Ectodermal cell (in vitro differentiated cells): ENCODE results near the gene ZCCHC14.

Source experiments
- H3K27ac ChIP-seq: 2 replicates; pipeline ENCODE4 v1.7.0; 2013; ENCODE audit warnings: mild to moderate bottlenecking, low read depth, low read length; ENCODE audit not compliant: insufficient read depth, poor library complexity, severe bottlenecking
- H3K27me3 ChIP-seq: 2 replicates; pipeline ENCODE4 v1.7.0; 2013; ENCODE audit warnings: mild to moderate bottlenecking, low read length; ENCODE audit not compliant: insufficient read depth, control insufficient read depth, poor library complexity, severe bottlenecking
- H3K36me3 ChIP-seq: one replicate; pipeline ENCODE4 v1.7.0; 2013; ENCODE audit warnings: low read length; ENCODE audit not compliant: control insufficient read depth, insufficient read depth
- H3K4me1 ChIP-seq: one replicate; pipeline ENCODE4 v1.7.0; 2013; ENCODE audit warnings: low read length; ENCODE audit not compliant: control insufficient read depth, insufficient read depth
- H3K4me3 ChIP-seq: 2 replicates; pipeline ENCODE4 v1.7.0; 2013; ENCODE audit warnings: low read depth, low read length, control low read depth; ENCODE audit not compliant: insufficient read depth
- H3K9me3 ChIP-seq: 2 replicates; pipeline ENCODE4 v1.7.0; 2013; ENCODE audit warnings: mild to moderate bottlenecking, low read length, moderate library complexity; ENCODE audit not compliant: control insufficient read depth
- WGBS, 2 experiments: methylation state at CpG; one replicate each; pipeline ENCODE4 v1.1.7; 2013; ENCODE audit warnings: missing lambda C conversion rate in 2 of 2; 5-methylcytosine and 5-hydroxymethylcytosine counted together

The ZCCHC14 gene

GRCh38 chr16:87420026-87421002 lies 72.5 kb downstream of the ZCCHC14 start:
- Histone ChIP-seq H3K27ac (no peak overlapping the region), H3K4me3 (no peak overlapping the region), H3K36me3 (peaks cover 6% of the 10 kb centered on the region), H3K9me3 (no peaks in the 10 kb centered on the region), H3K27me3 (no peaks in the 10 kb centered on the region), H3K4me1 (peaks cover 4% of the 10 kb centered on the region)
- WGBS, 2 experiments, result 94 to 95% methylated on average over 25 of the region's 25 CpGs

- Histone ChIP-seq H3K9me3 (no peaks in the 10 kb centered on the region), H3K27me3 (no peaks in the 10 kb centered on the region), H3K27ac (no peak overlapping the region), H3K36me3 (peaks cover 10% of the 10 kb centered on the region), H3K4me3 (no peak overlapping the region), H3K4me1 (no peaks in the 10 kb centered on the region)
- WGBS, 2 experiments, result 71 to 72% methylated on average over 4 of the region's 6 CpGs
These were observed 74.2 kb downstream of the ZCCHC14 start for GRCh38 chr16:87418644-87419043.

- 97% methylated on average over 18 of the region's 18 CpGs for WGBS, 2 experiments
- Histone ChIP-seq H3K4me1 (no peaks in the 10 kb centered on the region), H3K4me3 (no peak overlapping the region), H3K36me3 (peaks cover 6% of the 10 kb centered on the region), H3K27me3 (no peaks in the 10 kb centered on the region), H3K9me3 (no peaks in the 10 kb centered on the region), H3K27ac (no peak overlapping the region)
These were observed 74.6 kb downstream of the ZCCHC14 start for GRCh38 chr16:87418216-87418615.

GRCh38 chr16:87417528-87417910 lies 75.3 kb downstream of the ZCCHC14 start:
- Histone ChIP-seq H3K27ac (no peak overlapping the region), H3K9me3 (no peaks in the 10 kb centered on the region), H3K27me3 (no peaks in the 10 kb centered on the region), H3K4me1 (no peaks in the 10 kb centered on the region), H3K4me3 (no peak overlapping the region), H3K36me3 (peaks cover 8% of the 10 kb centered on the region)
- WGBS, 2 experiments, result 95 to 97% methylated on average over 13 of the region's 13 CpGs

GRCh38 chr16:87416826-87417527 lies 75.8 kb downstream of the ZCCHC14 start:
- Histone ChIP-seq H3K27me3 (no peaks in the 10 kb centered on the region), H3K9me3 (no peaks in the 10 kb centered on the region), H3K4me3 (no peak overlapping the region), H3K36me3 (peaks cover 14% of the 10 kb centered on the region), H3K4me1 (no peaks in the 10 kb centered on the region), H3K27ac (no peak overlapping the region)
- 95 to 96% methylated on average over 22 to 23 of the region's 23 CpGs for WGBS, 2 experiments

GRCh38 chr16:87415441-87415840 lies 77.4 kb downstream of the ZCCHC14 start:
- WGBS, 2 experiments, result 96 to 97% methylated on average over 9 of the region's 9 CpGs
- Histone ChIP-seq H3K4me1 (no peaks in the 10 kb centered on the region), H3K9me3 (no peaks in the 10 kb centered on the region), H3K4me3 (no peak overlapping the region), H3K27ac (no peak overlapping the region), H3K36me3 (peaks cover 19% of the 10 kb centered on the region), H3K27me3 (no peaks in the 10 kb centered on the region)

GRCh38 chr16:87414251-87414680 lies 78.6 kb downstream of the ZCCHC14 start:
- no peaks in the 10 kb centered on the region for H3K9me3 ChIP-seq
- H3K4me3 ChIP-seq, result no peak overlapping the region
- H3K27me3 ChIP-seq, result no peaks in the 10 kb centered on the region
- H3K36me3 ChIP-seq, result peaks cover 19% of the 10 kb centered on the region
- no peak overlapping the region for H3K27ac ChIP-seq
- 91 to 93% methylated on average over 24 of the region's 24 CpGs for WGBS, 2 experiments
- H3K4me1 ChIP-seq, result no peaks in the 10 kb centered on the region

- Histone ChIP-seq H3K4me1 (no peaks in the 10 kb centered on the region), H3K27me3 (no peaks in the 10 kb centered on the region), H3K4me3 (no peak overlapping the region), H3K27ac (no peak overlapping the region), H3K9me3 (no peaks in the 10 kb centered on the region), H3K36me3 (peaks cover 19% of the 10 kb centered on the region)
- 93 to 95% methylated on average over 27 of the region's 27 CpGs for WGBS, 2 experiments
These were observed 79.8 kb downstream of the ZCCHC14 start for GRCh38 chr16:87412996-87413421.

- H3K4me3 ChIP-seq, result no peak overlapping the region
- no peak overlapping the region for H3K27ac ChIP-seq
- 93 to 94% methylated on average over 31 of the region's 31 CpGs for WGBS, 2 experiments
- H3K9me3 ChIP-seq, result no peaks in the 10 kb centered on the region
- H3K36me3 ChIP-seq, result peaks cover 19% of the 10 kb centered on the region
- H3K27me3 ChIP-seq, result no peaks in the 10 kb centered on the region
- no peaks in the 10 kb centered on the region for H3K4me1 ChIP-seq
These were observed 80.3 kb downstream of the ZCCHC14 start for GRCh38 chr16:87412371-87412995.
